Measurements from ENCODE around the gene ABCC8. TPM values are rescaled to one million over a fixed set of nuclear protein-coding genes. Genes with fewer than 3 reads are reported as not detected.

ABCC8 gene
- total and polyA plus RNA-seq, 2 donors from 2014 or later, result 1.3 to 3.2 TPM

DNA sequence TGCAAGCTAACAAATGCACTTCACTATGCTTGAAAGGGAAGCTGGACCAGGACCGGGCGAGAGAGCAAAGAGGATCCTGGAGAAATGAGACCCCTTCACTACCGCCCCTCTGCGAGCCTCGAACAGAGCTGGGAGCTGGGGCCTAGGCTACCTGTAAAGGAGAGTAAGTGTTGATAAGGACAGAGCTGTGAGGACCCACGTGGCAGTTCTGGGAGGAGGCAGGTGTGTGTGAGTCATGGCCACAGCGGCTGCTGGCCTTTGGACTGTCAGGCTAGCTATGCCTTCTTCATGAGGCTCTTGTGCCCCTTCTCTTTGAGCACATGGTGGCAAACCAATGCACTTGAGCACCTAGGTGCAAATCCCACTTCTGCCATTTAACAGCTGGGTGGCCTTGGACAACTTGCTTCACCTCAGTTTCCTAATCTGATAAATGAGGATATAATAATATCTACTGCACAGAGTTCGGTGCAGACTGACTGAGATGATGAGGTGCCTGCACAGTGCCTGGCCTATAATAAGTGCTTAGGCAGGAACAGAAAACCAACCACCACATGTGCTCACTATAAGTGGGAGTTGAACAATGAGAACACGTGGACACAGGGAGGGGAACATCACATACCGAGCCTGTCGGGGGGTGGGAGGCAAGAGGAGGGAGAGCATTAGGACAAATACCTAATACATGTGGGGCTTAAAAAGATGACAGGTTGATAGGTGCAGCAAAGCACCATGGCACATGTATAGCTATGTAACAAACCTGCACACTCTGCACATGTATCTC, 52.9 kb downstream of the ABCC8 start:
- TF ChIP-seq, protein P1, sequence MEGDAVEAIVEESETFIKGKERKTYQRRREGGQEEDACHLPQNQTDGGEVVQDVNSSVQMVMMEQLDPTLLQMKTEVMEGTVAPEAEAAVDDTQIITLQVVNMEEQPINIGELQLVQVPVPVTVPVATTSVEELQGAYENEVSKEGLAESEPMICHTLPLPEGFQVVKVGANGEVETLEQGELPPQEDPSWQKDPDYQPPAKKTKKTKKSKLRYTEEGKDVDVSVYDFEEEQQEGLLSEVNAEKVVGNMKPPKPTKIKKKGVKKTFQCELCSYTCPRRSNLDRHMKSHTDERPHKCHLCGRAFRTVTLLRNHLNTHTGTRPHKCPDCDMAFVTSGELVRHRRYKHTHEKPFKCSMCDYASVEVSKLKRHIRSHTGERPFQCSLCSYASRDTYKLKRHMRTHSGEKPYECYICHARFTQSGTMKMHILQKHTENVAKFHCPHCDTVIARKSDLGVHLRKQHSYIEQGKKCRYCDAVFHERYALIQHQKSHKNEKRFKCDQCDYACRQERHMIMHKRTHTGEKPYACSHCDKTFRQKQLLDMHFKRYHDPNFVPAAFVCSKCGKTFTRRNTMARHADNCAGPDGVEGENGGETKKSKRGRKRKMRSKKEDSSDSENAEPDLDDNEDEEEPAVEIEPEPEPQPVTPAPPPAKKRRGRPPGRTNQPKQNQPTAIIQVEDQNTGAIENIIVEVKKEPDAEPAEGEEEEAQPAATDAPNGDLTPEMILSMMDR (IDR thresholded peaks at IDR 0.05; ENCODE audit: borderline replicate concordance, extremely low read depth, insufficient read depth), result no peak
- Histone ChIP-seq H3K27ac (ENCODE audit: low read depth in 2 of 2, low read length in 2 of 2) (no peak overlapping the region), H3K36me3 (ENCODE audit: control insufficient read depth in 2 of 3, insufficient read depth in 3 of 3, low read length in 3 of 3) (no peaks in the 10 kb centered on the region), H3K4me3 (ENCODE audit: low read length in 3 of 3) (no peak overlapping the region), H3K4me1 (ENCODE audit: control insufficient read depth in 2 of 3, insufficient read depth in 2 of 3, low read depth in 1 of 3, low read length in 3 of 3) (no peaks in the 10 kb centered on the region), H3K27me3 (ENCODE audit: control insufficient read depth, insufficient read depth, low read length) (no peaks in the 10 kb centered on the region), H3K9me3 (ENCODE audit: control insufficient read depth in 2 of 3, insufficient read depth in 1 of 3, low read length in 3 of 3) (no peaks in the 10 kb centered on the region), H3K9ac (ENCODE audit: low read length in 3 of 3) (no peak overlapping the region)
- FAIRE-seq, result no peak
- no peak for DNase-seq
- intact Hi-C loops (cut with DNase I), result no loop called here

DNA sequence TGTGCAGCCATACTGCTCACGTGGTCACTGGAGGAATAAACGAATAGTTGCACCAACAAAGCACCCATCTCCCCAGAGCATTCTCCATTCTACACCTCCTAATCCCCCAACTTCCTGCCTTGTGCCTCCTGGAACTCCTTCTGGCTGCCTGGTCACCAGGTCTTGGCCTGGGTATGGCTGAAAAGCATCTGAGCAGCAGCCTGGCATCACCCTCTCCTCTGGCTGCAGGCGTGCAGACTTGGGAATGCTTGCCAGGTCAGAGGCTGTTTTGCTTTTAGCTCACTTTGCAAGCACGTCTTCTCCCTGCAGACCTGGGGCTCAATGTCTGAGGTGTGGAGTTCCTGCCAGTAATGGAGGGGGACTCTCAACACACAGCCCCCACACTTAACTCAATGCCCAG, 54.9 kb downstream of the ABCC8 start:
- TF ChIP-seq, protein P1 (IDR thresholded peaks at IDR 0.05; ENCODE audit: borderline replicate concordance, extremely low read depth, insufficient read depth), result no peak
- intact Hi-C loops (cut with DNase I), result no loop called here
- Histone ChIP-seq H3K27ac (ENCODE audit: low read depth in 2 of 2, low read length in 2 of 2) (no peak overlapping the region), H3K36me3 (ENCODE audit: control insufficient read depth in 2 of 3, insufficient read depth in 3 of 3, low read length in 3 of 3) (no peaks in the 10 kb centered on the region), H3K9me3 (ENCODE audit: control insufficient read depth in 2 of 3, insufficient read depth in 1 of 3, low read length in 3 of 3) (no peaks in the 10 kb centered on the region), H3K4me3 (ENCODE audit: low read length in 3 of 3) (no peak overlapping the region), H3K9ac (ENCODE audit: low read length in 3 of 3) (no peak overlapping the region), H3K27me3 (ENCODE audit: control insufficient read depth, insufficient read depth, low read length) (no peaks in the 10 kb centered on the region), H3K4me1 (ENCODE audit: control insufficient read depth in 2 of 3, insufficient read depth in 2 of 3, low read depth in 1 of 3, low read length in 3 of 3) (no peaks in the 10 kb centered on the region)
- no peak for FAIRE-seq
- DNase-seq, result no peak

DNA sequence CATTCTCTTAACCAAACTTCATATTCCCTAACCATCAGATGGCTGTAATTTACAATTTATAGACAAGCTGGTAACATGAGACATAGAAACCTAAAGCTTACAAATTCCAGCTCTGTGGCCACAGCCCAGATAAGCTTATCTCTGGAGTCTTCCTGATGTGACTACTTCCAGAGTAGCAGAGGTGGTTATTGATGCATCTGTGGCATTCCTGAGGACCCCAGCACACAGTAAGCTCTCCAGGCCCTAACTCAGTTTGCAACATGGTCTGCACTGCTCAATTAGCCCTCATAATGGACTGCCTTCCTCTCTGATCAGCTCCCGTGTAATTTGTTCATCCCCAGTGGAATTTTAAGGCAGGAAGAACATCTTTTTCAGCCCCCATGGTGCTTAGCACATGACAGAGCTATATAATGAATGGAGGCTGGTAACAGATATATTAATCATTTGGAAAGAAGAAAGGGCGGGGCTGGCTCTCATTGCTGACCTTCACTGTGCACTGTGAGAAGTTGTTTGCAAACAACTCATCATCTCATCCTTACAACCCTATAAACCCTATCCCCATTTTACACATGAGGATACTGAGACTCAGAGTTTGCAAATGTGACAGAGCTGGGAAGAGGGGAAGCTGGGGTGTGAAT, 58.1 kb downstream of the ABCC8 start:
- no peak for DNase-seq
- no peak overlapping the region for H3K9ac ChIP-seq (ENCODE audit: low read length in 3 of 3)
- H3K27ac ChIP-seq (ENCODE audit: low read depth in 2 of 2, low read length in 2 of 2), result no peak overlapping the region
- intact Hi-C loops (cut with DNase I), result no loop called here
- no peak for FAIRE-seq
- TF ChIP-seq, protein P1 (IDR thresholded peaks at IDR 0.05; ENCODE audit: borderline replicate concordance, extremely low read depth, insufficient read depth), result no peak
- no peaks in the 10 kb centered on the region for H3K36me3 ChIP-seq (ENCODE audit: control insufficient read depth in 2 of 3, insufficient read depth in 3 of 3, low read length in 3 of 3)
- no peaks in the 10 kb centered on the region for H3K9me3 ChIP-seq (ENCODE audit: control insufficient read depth in 2 of 3, insufficient read depth in 1 of 3, low read length in 3 of 3)
- H3K4me1 ChIP-seq (ENCODE audit: control insufficient read depth in 2 of 3, insufficient read depth in 2 of 3, low read depth in 1 of 3, low read length in 3 of 3), result peaks cover 0 to under 1% (median 0%) of the 10 kb centered on the region in 3 donors
- H3K27me3 ChIP-seq (ENCODE audit: control insufficient read depth, insufficient read depth, low read length), result no peaks in the 10 kb centered on the region
- H3K4me3 ChIP-seq (ENCODE audit: low read length in 3 of 3), result no peak overlapping the region

Data from kidney (tissue), 14 donors.